ENCODE results near the gene VSIG8. TPM values are rescaled to one million over a fixed set of nuclear protein-coding genes. Genes with fewer than 3 reads are reported as not detected.

The VSIG8 gene
- total RNA-seq, 2 experiments from 2014 or later: not detected

DNA sequence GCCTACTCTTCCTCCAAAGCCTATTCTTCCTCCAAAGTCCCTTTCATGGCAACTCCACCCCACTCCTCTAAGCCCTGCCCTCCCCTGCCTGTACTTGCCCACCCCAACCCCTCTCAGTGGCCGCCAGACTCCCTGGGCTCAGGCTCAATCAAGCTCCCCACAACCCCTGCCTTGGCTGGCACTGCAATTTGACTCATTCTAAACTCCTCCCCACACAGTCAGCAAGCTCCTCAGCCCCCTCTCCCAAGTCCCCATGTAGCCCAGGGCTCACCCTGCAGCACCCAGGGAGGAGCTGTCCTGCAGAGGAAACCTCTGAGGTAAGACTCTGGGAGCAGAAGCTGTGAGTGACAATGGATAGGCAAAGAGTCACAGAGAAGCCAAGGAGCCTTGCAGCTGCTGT, 3.6 kb upstream of the VSIG8 start:
- intact Hi-C loops (cut with DNase I, micrococcal nuclease): no loop called here
- peaks cover 12% of the 10 kb centered on the region for H3K4me1 Mint-ChIP-seq (ENCODE audit: low read depth)
- ChIA-PET CTCF (no interaction called here), POLR2A (interaction anchor here (1.3 kb wide), 1 partner anchor 14 kb away, joined by 3 read pairs; no protein-coding TSS in a partner anchor)
- Histone ChIP-seq H3K4me3 (ENCODE audit: low read length) (no peak overlapping the region), H3K4me1 (ENCODE audit: insufficient read depth, low read length) (peaks cover 6% of the 10 kb centered on the region), H3K9me3 (ENCODE audit: control insufficient read depth in 1 of 2, insufficient read depth in 1 of 2, low read length in 2 of 2) (no peaks in the 10 kb centered on the region), H3K36me3 (ENCODE audit: insufficient read depth, low read length) (no peaks in the 10 kb centered on the region), H3K27me3 (ENCODE audit: control insufficient read depth in 1 of 2, insufficient read depth in 2 of 2, low read length in 2 of 2) (no peaks in the 10 kb centered on the region), H3K27ac (ENCODE audit: low read depth in 1 of 2, low read length in 2 of 2) (no peak overlapping the region)
- no peaks in the 10 kb centered on the region for H3K9me3 Mint-ChIP-seq
- ATAC-seq (ENCODE audit: poor library complexity) (no peak), DNase-seq (no peak)
- no peaks in the 10 kb centered on the region for H3K27me3 Mint-ChIP-seq
- H3K36me3 Mint-ChIP-seq (ENCODE audit: low read depth): no peaks in the 10 kb centered on the region
- H3K4me3 Mint-ChIP-seq: no peak overlapping the region
- TF ChIP-seq, protein P1, sequence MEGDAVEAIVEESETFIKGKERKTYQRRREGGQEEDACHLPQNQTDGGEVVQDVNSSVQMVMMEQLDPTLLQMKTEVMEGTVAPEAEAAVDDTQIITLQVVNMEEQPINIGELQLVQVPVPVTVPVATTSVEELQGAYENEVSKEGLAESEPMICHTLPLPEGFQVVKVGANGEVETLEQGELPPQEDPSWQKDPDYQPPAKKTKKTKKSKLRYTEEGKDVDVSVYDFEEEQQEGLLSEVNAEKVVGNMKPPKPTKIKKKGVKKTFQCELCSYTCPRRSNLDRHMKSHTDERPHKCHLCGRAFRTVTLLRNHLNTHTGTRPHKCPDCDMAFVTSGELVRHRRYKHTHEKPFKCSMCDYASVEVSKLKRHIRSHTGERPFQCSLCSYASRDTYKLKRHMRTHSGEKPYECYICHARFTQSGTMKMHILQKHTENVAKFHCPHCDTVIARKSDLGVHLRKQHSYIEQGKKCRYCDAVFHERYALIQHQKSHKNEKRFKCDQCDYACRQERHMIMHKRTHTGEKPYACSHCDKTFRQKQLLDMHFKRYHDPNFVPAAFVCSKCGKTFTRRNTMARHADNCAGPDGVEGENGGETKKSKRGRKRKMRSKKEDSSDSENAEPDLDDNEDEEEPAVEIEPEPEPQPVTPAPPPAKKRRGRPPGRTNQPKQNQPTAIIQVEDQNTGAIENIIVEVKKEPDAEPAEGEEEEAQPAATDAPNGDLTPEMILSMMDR (IDR thresholded peaks at IDR 0.05): no peak
- no peak overlapping the region for H3K27ac Mint-ChIP-seq

DNA sequence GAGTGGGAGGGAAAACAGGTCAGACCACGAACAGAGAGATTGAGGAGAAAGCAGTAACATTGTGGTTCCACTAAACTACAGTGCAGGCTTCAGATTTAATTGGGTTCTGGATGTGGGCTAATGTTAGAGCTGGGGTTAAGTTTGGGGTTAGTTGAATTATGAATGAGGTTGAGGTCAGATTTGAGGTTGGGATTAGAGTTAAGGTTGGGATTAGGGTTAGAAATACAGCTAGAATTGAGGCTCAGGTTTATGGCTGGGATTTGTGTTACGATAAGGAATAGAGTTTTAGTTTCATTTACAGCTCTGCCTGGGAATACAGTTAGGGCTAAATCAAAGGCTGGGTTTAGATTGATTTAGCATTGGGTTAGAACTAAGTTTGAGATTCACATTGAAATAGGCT, 1.8 kb upstream of the VSIG8 start:
- DNase-seq (no peak), ATAC-seq (ENCODE audit: poor library complexity) (no peak)
- Mint-ChIP-seq H3K27me3 (no peaks in the 10 kb centered on the region), H3K36me3 (ENCODE audit: low read depth) (no peaks in the 10 kb centered on the region), H3K9me3 (no peaks in the 10 kb centered on the region), H3K27ac (no peak overlapping the region), H3K4me3 (no peak overlapping the region), H3K4me1 (ENCODE audit: low read depth) (peaks cover 12% of the 10 kb centered on the region)
- H3K4me3 ChIP-seq (ENCODE audit: low read length): no peak overlapping the region
- ChIA-PET CTCF (no interaction called here), POLR2A (interaction anchor here (0.6 kb wide), 1 partner anchor 1897 kb away, joined by 3 read pairs; no protein-coding TSS in a partner anchor)
- H3K9me3 ChIP-seq (ENCODE audit: control insufficient read depth in 1 of 2, insufficient read depth in 1 of 2, low read length in 2 of 2): no peaks in the 10 kb centered on the region
- H3K27me3 ChIP-seq (ENCODE audit: control insufficient read depth in 1 of 2, insufficient read depth in 2 of 2, low read length in 2 of 2): no peaks in the 10 kb centered on the region
- H3K36me3 ChIP-seq (ENCODE audit: insufficient read depth, low read length): no peaks in the 10 kb centered on the region
- H3K27ac ChIP-seq (ENCODE audit: low read depth in 1 of 2, low read length in 2 of 2): no peak overlapping the region
- TF ChIP-seq, protein P1 (IDR thresholded peaks at IDR 0.05): no peak
- H3K4me1 ChIP-seq (ENCODE audit: insufficient read depth, low read length): peaks cover 6% of the 10 kb centered on the region
- intact Hi-C loops (cut with DNase I, micrococcal nuclease): no loop called here

DNA sequence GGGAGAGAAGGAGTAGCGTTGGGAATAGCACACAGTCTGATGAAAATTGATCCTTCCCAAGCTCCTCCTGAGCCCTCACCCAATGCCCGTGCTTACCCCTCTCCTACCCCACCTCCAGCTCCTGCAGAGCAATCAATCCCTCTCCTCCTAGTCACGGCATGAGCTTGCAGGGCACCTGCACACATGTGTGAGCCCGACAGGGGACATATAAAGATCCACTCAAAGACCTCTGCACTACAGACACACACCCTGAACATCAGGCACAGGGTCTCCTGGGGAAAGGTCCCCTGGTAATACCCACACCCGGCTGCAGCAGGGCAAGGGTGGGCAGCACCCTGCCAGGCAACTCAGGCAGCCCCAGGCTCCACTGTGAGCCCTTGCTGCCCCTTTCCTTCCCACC, 426 bp downstream of the VSIG8 start:
- no peak overlapping the region for H3K27ac ChIP-seq (ENCODE audit: low read depth in 1 of 2, low read length in 2 of 2)
- H3K9me3 ChIP-seq (ENCODE audit: control insufficient read depth in 1 of 2, insufficient read depth in 1 of 2, low read length in 2 of 2): no peaks in the 10 kb centered on the region
- Mint-ChIP-seq H3K27me3 (no peaks in the 10 kb centered on the region), H3K27ac (no peak overlapping the region), H3K4me1 (ENCODE audit: low read depth) (peaks cover 11% of the 10 kb centered on the region), H3K36me3 (ENCODE audit: low read depth) (no peaks in the 10 kb centered on the region), H3K9me3 (no peaks in the 10 kb centered on the region), H3K4me3 (no peak overlapping the region)
- H3K4me1 ChIP-seq (ENCODE audit: insufficient read depth, low read length): peaks cover 5% of the 10 kb centered on the region
- intact Hi-C loops (cut with DNase I, micrococcal nuclease): no loop called here
- POLR2A ChIA-PET: no interaction called here
- TF ChIP-seq, protein P1 (IDR thresholded peaks at IDR 0.05): no peak
- ATAC-seq (ENCODE audit: poor library complexity): no peak
- DNase-seq: no peak
- H3K4me3 ChIP-seq (ENCODE audit: low read length): no peak overlapping the region
- CTCF ChIA-PET: no interaction called here
- no peaks in the 10 kb centered on the region for H3K27me3 ChIP-seq (ENCODE audit: control insufficient read depth in 1 of 2, insufficient read depth in 2 of 2, low read length in 2 of 2)
- no peaks in the 10 kb centered on the region for H3K36me3 ChIP-seq (ENCODE audit: insufficient read depth, low read length)

Measured in CD4-positive, alpha-beta T cell (primary cell).